Stimulated activated CD4-positive, alpha-beta T cell treated with anti-CD3 and anti-CD28 coated beads, Interleukin-12 subunit alpha, Interleukin-12 subunit beta, amount 100 ng/mL, for 48 hours (primary cell): ENCODE results near the gene CAMSAP1.
A peak's percentile ranks its signal among the peaks of the same experiment; 100 is the strongest.
"Not testable (repeated sequence)": the region's sequence is repeated elsewhere in the genome, so short reads cannot be mapped to it uniquely, and the experiment has no call there.

Experiments
- DNase-seq, 3 donors: peaks; one replicate each; pipeline ENCODE4 v3.0.0-alpha.2; 2020; ENCODE audit warnings: low read depth in 2 of 3, low spot score in 1 of 3

Gene CAMSAP1

GRCh38 chr9:135920973-135921585 is 13.7 kb upstream of the CAMSAP1 start:
- DNase-seq: no peak

GRCh38 chr9:135920256-135920930 is 13.0 kb upstream of the CAMSAP1 start:
- no peak for DNase-seq

GRCh38 chr9:135919318-135919890 is 12.1 kb upstream of the CAMSAP1 start:
- no peak for DNase-seq

- DNase-seq: not testable (repeated sequence)
Observed at GRCh38 chr9:135916227-135916626, 8.9 kb upstream of the CAMSAP1 start.

- DNase-seq: no peak
Observed at GRCh38 chr9:135914921-135915320, 7.6 kb upstream of the CAMSAP1 start.

GRCh38 chr9:135911233-135911632 is 3.9 kb upstream of the CAMSAP1 start:
- DNase-seq: not testable (repeated sequence)

GRCh38 chr9:135910757-135911156 is 3.4 kb upstream of the CAMSAP1 start:
- DNase-seq: no peak

- DNase-seq: no peak
Observed at GRCh38 chr9:135910216-135910615, 2.9 kb upstream of the CAMSAP1 start.

GRCh38 chr9:135909371-135909770 is 2.0 kb upstream of the CAMSAP1 start:
- DNase-seq: no peak

GRCh38 chr9:135908754-135909204 is 1.4 kb upstream of the CAMSAP1 start:
- no peak for DNase-seq

- no peak for DNase-seq
Observed at GRCh38 chr9:135908093-135908753, 877 bp upstream of the CAMSAP1 start.

- no peak for DNase-seq
Observed at GRCh38 chr9:135907006-135907430, 328 bp downstream of the CAMSAP1 start.

- DNase-seq: no peak
Observed at GRCh38 chr9:135906291-135907005, 898 bp downstream of the CAMSAP1 start.

- DNase-seq: peak; percentile 54 to 77 (median 64)
Observed at GRCh38 chr9:135905380-135906258, 1.7 kb downstream of the CAMSAP1 start.

- no peak for DNase-seq
Observed at GRCh38 chr9:135903786-135904520, 3.4 kb downstream of the CAMSAP1 start.

- DNase-seq: no peak
Observed at GRCh38 chr9:135903358-135903656, 4.0 kb downstream of the CAMSAP1 start.

- DNase-seq: no peak
Observed at GRCh38 chr9:135902655-135903357, 4.5 kb downstream of the CAMSAP1 start.

- no peak for DNase-seq
Observed at GRCh38 chr9:135901826-135902225, 5.5 kb downstream of the CAMSAP1 start.
